Liver (tissue), 3 donors: ENCODE data around the gene KRTAP10-2.

Source experiments
- ATF3 ChIP-seq: IDR thresholded peaks from 2 replicates; pipeline ENCODE4 v1.6.1; 2016; ENCODE audit warnings: antibody characterized with exemption
- CTCF ChIP-seq: fragments of 150-350 bp; IDR thresholded peaks from 2 replicates; pipeline ENCODE4 v1.5.1; 2017; ENCODE audit warnings: improper control_type of control experiment, low read depth, low read length; ENCODE audit not compliant: missing input control
- EGR1 ChIP-seq, 2 donors: IDR thresholded peaks; 2 replicates each; pipeline ENCODE4 v1.6.1; 2016 to 2018; ENCODE audit warnings: antibody characterized with exemption in 2 of 2, low read depth in 2 of 2
- JUND ChIP-seq, 2 donors: IDR thresholded peaks; 2 replicates each; pipeline ENCODE4 v1.6.1; 2016; ENCODE audit warnings: antibody characterized with exemption in 2 of 2
- MAX ChIP-seq: IDR thresholded peaks from 2 replicates; pipeline ENCODE4 v1.6.1; 2016; ENCODE audit warnings: antibody characterized with exemption
- RAD21 ChIP-seq, 2 donors: IDR thresholded peaks; 2 replicates each; pipeline ENCODE4 v1.6.1; 2016; ENCODE audit warnings: antibody characterized with exemption in 2 of 2, mild to moderate bottlenecking in 2 of 2
- REST ChIP-seq: IDR thresholded peaks from 2 replicates; pipeline ENCODE4 v1.6.1; 2016; ENCODE audit warnings: antibody characterized with exemption, mild to moderate bottlenecking
- TAF1 ChIP-seq: conservative IDR thresholded peaks from 2 replicates; pipeline ENCODE4 v1.6.1; 2016; ENCODE audit warnings: antibody characterized with exemption, mild to moderate bottlenecking
- ZBTB33 ChIP-seq: IDR thresholded peaks from 2 replicates; pipeline ENCODE4 v1.6.1; 2016; ENCODE audit warnings: antibody characterized with exemption
- donor health status: healthy.
- donor health status: healthy.

- TF ChIP-seq ZBTB33 (no peak), EGR1 (IDR thresholded peaks at IDR 0.05; ENCODE audit: low read depth in 2 of 2) (no peak), RAD21 (IDR thresholded peaks at IDR 0.05) (no peak), CTCF (no peak), MAX (no peak), TAF1 (no peak), JUND (IDR thresholded peaks at IDR 0.05) (no peak), REST (no peak), ATF3 (no peak)
Observed at GRCh38 chr21:44520326-44521300, 30.7 kb downstream of the KRTAP10-2 start.
